MM.1S (cell line): ENCODE results near the gene CNN3.

ENCODE experiments used
- DNase-seq: peaks from one replicate; pipeline ENCODE4 v3.0.0-alpha.2; 2015
- H2AFZ ChIP-seq: fragments of 300-600 bp; sonication (generic); 2 replicates; pipeline ENCODE4 v1.6.0; 2016; ENCODE audit warnings: antibody characterized with exemption, low read length
- H3F3A ChIP-seq: fragments of 300-600 bp; sonication (generic); 2 replicates; pipeline ENCODE4 v1.6.1; 2016; ENCODE audit warnings: mild to moderate bottlenecking, antibody characterized with exemption, low read length, moderate library complexity, mixed read lengths; ENCODE audit not compliant: insufficient read depth
- H3K27ac ChIP-seq: fragments of 300-600 bp; sonication (generic); 2 replicates; pipeline ENCODE4 v1.5.1; 2016; ENCODE audit warnings: mild to moderate bottlenecking, low read length
- H3K27me3 ChIP-seq: fragments of 300-600 bp; sonication (generic); replicated peaks from 2 replicates; pipeline ENCODE4 v1.6.0; 2016; ENCODE audit warnings: low read length; ENCODE audit not compliant: insufficient read depth
- H3K36me3 ChIP-seq: fragments of 300-600 bp; sonication (generic); replicated peaks from 2 replicates; pipeline ENCODE4 v1.6.1; 2016; ENCODE audit warnings: mild to moderate bottlenecking, low read length, mixed read lengths; ENCODE audit not compliant: insufficient read depth
- H3K4me1 ChIP-seq: fragments of 300-600 bp; sonication (generic); 2 replicates; pipeline ENCODE4 v1.6.1; 2016; ENCODE audit warnings: low read length, mixed read lengths
- H3K4me2 ChIP-seq: fragments of 300-600 bp; sonication (generic); 2 replicates; pipeline ENCODE4 v1.6.0; 2016; ENCODE audit warnings: low read depth, low read length
- H3K4me3 ChIP-seq: fragments of 300-600 bp; sonication (generic); 2 replicates; pipeline ENCODE4 v1.5.1; 2016; ENCODE audit warnings: low read length, mixed read lengths
- H3K79me2 ChIP-seq: fragments of 300-600 bp; sonication (generic); 2 replicates; pipeline ENCODE4 v1.6.1; 2016; ENCODE audit warnings: mixed run types, low read length, mixed read lengths
- H3K9ac ChIP-seq: fragments of 300-600 bp; sonication (generic); 2 replicates; pipeline ENCODE4 v1.6.1; 2016; ENCODE audit warnings: low read length, mixed read lengths
- H3K9me2 ChIP-seq: fragments of 300-600 bp; sonication (generic); replicated peaks from 2 replicates; pipeline ENCODE4 v1.6.1; 2016; ENCODE audit warnings: mild to moderate bottlenecking, low read length, mixed read lengths; ENCODE audit not compliant: insufficient read depth
- H3K9me3 ChIP-seq: fragments of 300-600 bp; sonication (generic); replicated peaks from 2 replicates; pipeline ENCODE4 v1.6.1; 2016; ENCODE audit warnings: mild to moderate bottlenecking, low read length, mixed read lengths; ENCODE audit not compliant: insufficient read depth
- H4K20me1 ChIP-seq: fragments of 300-600 bp; sonication (generic); 2 replicates; pipeline ENCODE4 v1.6.1; 2016; ENCODE audit warnings: mild to moderate bottlenecking, low read length, moderate library complexity, mixed read lengths; ENCODE audit not compliant: insufficient read depth
- CTCF ChIP-seq: fragments of 300-600 bp; sonication (generic); IDR thresholded peaks from 2 replicates; pipeline ENCODE4 v1.5.1; 2016; ENCODE audit warnings: antibody characterized with exemption, low read length, mixed read lengths
- EZH2 ChIP-seq: fragments of 300-600 bp; sonication (generic); optimal IDR thresholded peaks from 2 replicates; pipeline ENCODE3; 2017; ENCODE audit warnings: low read depth, mild to moderate bottlenecking, antibody characterized with exemption, low read length, mixed read lengths
- EZH2phosphoT487 ChIP-seq: fragments of 300-600 bp; sonication (generic); IDR thresholded peaks from 2 replicates; pipeline ENCODE4 v1.6.1; 2018; ENCODE audit warnings: antibody characterized with exemption, low read length

CNN3 gene

GRCh38 chr1:94926915-94927404 lies at the start of gene CNN3:
TSS of gene CNN3 (minus strand) at chr1:94927110. CDS start at chr1:94926894, 216 bp downstream.
- H2AFZ ChIP-seq, result peak within 1 kb of the TSS; percentile 19; the same call in 1 of the 2 replicates
- no peak for DNase-seq
- no peaks in the 10 kb centered on the region for H3F3A ChIP-seq
- H3K27me3 ChIP-seq, result no peaks in the 10 kb centered on the region
- no peak within 1 kb of the TSS for H3K9ac ChIP-seq
- peak within 1 kb of the TSS; percentile 41 for H3K4me3 ChIP-seq
- H3K36me3 ChIP-seq, result no peaks in the 10 kb centered on the region
- H3K79me2 ChIP-seq, result no peaks in the 10 kb centered on the region
- no peaks in the 10 kb centered on the region for H4K20me1 ChIP-seq
- peak within 1 kb of the TSS; percentile 45; the same call in 1 of the 2 replicates for H3K4me2 ChIP-seq
- H3K4me1 ChIP-seq, result no peaks in the 10 kb centered on the region
- H3K27ac ChIP-seq, result no peak within 1 kb of the TSS
- no peaks in the 10 kb centered on the region for H3K9me3 ChIP-seq
- H3K9me2 ChIP-seq, result no peaks in the 10 kb centered on the region
- TF ChIP-seq CTCF (no peak), EZH2 (no peak), EZH2phosphoT487 (no peak)

- TF ChIP-seq EZH2phosphoT487, result no peak
- no peak overlapping the region for H2AFZ ChIP-seq
- H4K20me1 ChIP-seq, result no peaks in the 10 kb centered on the region
- no peak overlapping the region for H3K4me2 ChIP-seq
- H3K9ac ChIP-seq, result no peak overlapping the region
- H3K27ac ChIP-seq, result no peak overlapping the region
- no peak overlapping the region for H3K4me3 ChIP-seq
- no peaks in the 10 kb centered on the region for H3K27me3 ChIP-seq
- no peaks in the 10 kb centered on the region for H3K79me2 ChIP-seq
- no peaks in the 10 kb centered on the region for H3K36me3 ChIP-seq
- DNase-seq, result no peak
- H3K9me3 ChIP-seq, result no peaks in the 10 kb centered on the region
- H3K4me1 ChIP-seq, result no peaks in the 10 kb centered on the region
- H3K9me2 ChIP-seq, result no peaks in the 10 kb centered on the region
- H3F3A ChIP-seq, result no peaks in the 10 kb centered on the region
Measured at GRCh38 chr1:94974824-94975223, 47.9 kb upstream of the CNN3 start.

- DNase-seq, result no peak
Measured at GRCh38 chr1:94974241-94974640, 47.3 kb upstream of the CNN3 start.

More at GRCh38 chr1:94974241-94974640, 47.3 kb upstream of the CNN3 start:
- H3K27me3 ChIP-seq, result no peaks in the 10 kb centered on the region
- H4K20me1 ChIP-seq, result no peaks in the 10 kb centered on the region
- H3K79me2 ChIP-seq, result no peaks in the 10 kb centered on the region
- H3K36me3 ChIP-seq, result no peaks in the 10 kb centered on the region
- H3K4me3 ChIP-seq, result no peak overlapping the region
- H3K4me1 ChIP-seq, result no peaks in the 10 kb centered on the region
- no peaks in the 10 kb centered on the region for H3K9me3 ChIP-seq
- H3K27ac ChIP-seq, result no peak overlapping the region
- H3F3A ChIP-seq, result no peaks in the 10 kb centered on the region
- no peak overlapping the region for H2AFZ ChIP-seq
- no peaks in the 10 kb centered on the region for H3K9me2 ChIP-seq
- H3K4me2 ChIP-seq, result no peak overlapping the region
- H3K9ac ChIP-seq, result no peak overlapping the region
- TF ChIP-seq CTCF (no peak), EZH2phosphoT487 (no peak), EZH2 (no peak)
